ENCODE data around the gene FLNB.

FLNB gene

GRCh38 chr3:58003093-58003492, 5.1 kb upstream of the FLNB start:
- CTCF ChIA-PET, result interaction anchor here (1.8 to 6.9 kb wide), 2 partner anchors 164 to 170 kb away, joined by 5 to 67 read pairs; no protein-coding TSS in a partner anchor

GRCh38 chr3:58004973-58005372, 3.2 kb upstream of the FLNB start:
- ChIA-PET POLR2A (no interaction called here), CTCF (interaction anchor here (1.0 to 6.9 kb wide), 7 partner anchors 8 to 301 kb away, joined by 3 to 67 read pairs (median 4); partner anchors contain the start of genes HTD2 and RPP14)
- DNase-seq (ENCODE audit: extremely low spot score), result no peak
- TF ChIP-seq, protein P1, sequence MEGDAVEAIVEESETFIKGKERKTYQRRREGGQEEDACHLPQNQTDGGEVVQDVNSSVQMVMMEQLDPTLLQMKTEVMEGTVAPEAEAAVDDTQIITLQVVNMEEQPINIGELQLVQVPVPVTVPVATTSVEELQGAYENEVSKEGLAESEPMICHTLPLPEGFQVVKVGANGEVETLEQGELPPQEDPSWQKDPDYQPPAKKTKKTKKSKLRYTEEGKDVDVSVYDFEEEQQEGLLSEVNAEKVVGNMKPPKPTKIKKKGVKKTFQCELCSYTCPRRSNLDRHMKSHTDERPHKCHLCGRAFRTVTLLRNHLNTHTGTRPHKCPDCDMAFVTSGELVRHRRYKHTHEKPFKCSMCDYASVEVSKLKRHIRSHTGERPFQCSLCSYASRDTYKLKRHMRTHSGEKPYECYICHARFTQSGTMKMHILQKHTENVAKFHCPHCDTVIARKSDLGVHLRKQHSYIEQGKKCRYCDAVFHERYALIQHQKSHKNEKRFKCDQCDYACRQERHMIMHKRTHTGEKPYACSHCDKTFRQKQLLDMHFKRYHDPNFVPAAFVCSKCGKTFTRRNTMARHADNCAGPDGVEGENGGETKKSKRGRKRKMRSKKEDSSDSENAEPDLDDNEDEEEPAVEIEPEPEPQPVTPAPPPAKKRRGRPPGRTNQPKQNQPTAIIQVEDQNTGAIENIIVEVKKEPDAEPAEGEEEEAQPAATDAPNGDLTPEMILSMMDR (IDR thresholded peaks at IDR 0.05; ENCODE audit: control extremely low read depth, extremely low read depth, low read depth, missing control alignments), result no peak

More at GRCh38 chr3:58003093-58003492, 5.1 kb upstream of the FLNB start:
- TF ChIP-seq, protein P1 (IDR thresholded peaks at IDR 0.05; ENCODE audit: control extremely low read depth, extremely low read depth, low read depth, missing control alignments), result no peak
- no peak for DNase-seq (ENCODE audit: extremely low spot score)
- POLR2A ChIA-PET, result no interaction called here

- TF ChIP-seq, protein P1 (IDR thresholded peaks at IDR 0.05; ENCODE audit: control extremely low read depth, extremely low read depth, low read depth, missing control alignments), result no peak
- no peak for DNase-seq (ENCODE audit: extremely low spot score)
- CTCF ChIA-PET, result interaction anchor here (1.0 to 6.9 kb wide), 6 partner anchors 8 to 300 kb away, joined by 3 to 67 read pairs (median 6); partner anchors contain the start of genes HTD2 and RPP14
- POLR2A ChIA-PET, result no interaction called here
Measured at GRCh38 chr3:58005669-58006068, 2.6 kb upstream of the FLNB start.

DNA sequence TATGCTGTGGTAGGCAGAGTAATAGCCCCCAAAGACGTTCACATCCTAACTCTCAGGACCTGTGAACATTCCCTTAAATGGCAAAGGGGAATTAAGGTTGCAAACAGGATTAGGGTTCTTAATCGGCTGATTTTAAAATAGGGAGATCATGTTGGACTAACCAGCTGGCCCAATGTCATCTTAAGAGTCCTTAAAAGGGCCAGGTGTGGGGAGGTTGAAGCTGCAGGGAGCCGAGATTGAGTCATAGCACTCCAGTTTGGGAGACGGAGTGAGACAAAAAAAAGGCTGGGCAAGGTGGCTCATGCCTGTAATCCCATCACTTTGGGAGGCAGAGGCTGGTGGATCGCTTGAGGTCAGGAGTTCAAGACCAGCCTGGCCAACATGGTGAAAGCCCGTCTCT, 1.6 kb upstream of the FLNB start:
- ChIA-PET POLR2A (no interaction called here), CTCF (interaction anchor here (1.2 to 6.9 kb wide), 15 partner anchors 15 to 194 kb away, joined by 3 to 67 read pairs (median 4); no protein-coding TSS in a partner anchor)
- no peak for DNase-seq (ENCODE audit: extremely low spot score)
- TF ChIP-seq, protein P1 (IDR thresholded peaks at IDR 0.05; ENCODE audit: control extremely low read depth, extremely low read depth, low read depth, missing control alignments), result no peak

- TF ChIP-seq, protein P1 (IDR thresholded peaks at IDR 0.05; ENCODE audit: control extremely low read depth, extremely low read depth, low read depth, missing control alignments), result no peak
- ChIA-PET POLR2A (no interaction called here), CTCF (interaction anchor here (1.0 to 6.9 kb wide), 20 partner anchors 8 to 297 kb away, joined by 3 to 67 read pairs (median 6); partner anchors contain the start of genes HTD2 and RPP14)
- DNase-seq (ENCODE audit: extremely low spot score), result peak; percentile 61
Measured at GRCh38 chr3:58009026-58009748, 965 bp downstream of the FLNB start.

GRCh38 chr3:58009749-58010535, 1.7 kb downstream of the FLNB start:
- CTCF ChIA-PET, result interaction anchor here (1.4 to 6.9 kb wide), 10 partner anchors 10 to 296 kb away, joined by 3 to 67 read pairs (median 20); partner anchors contain the start of genes HTD2 and RPP14
- POLR2A ChIA-PET, result no interaction called here
- TF ChIP-seq, protein P1 (IDR thresholded peaks at IDR 0.05; ENCODE audit: control extremely low read depth, extremely low read depth, low read depth, missing control alignments), result no peak
- DNase-seq (ENCODE audit: extremely low spot score), result no peak
